Psoas muscle (tissue), 8 donors: ENCODE measurements around the gene TFDP1. TPM values are rescaled to one million over a fixed set of nuclear protein-coding genes. Genes with fewer than 3 reads are reported as not detected.

Experiments used
- ATAC-seq, 4 donors: fragments of 200-7000 bp; cut with Tn5 transposase; one replicate each; pipeline ENCODE4 v1.9.1; 2020; ENCODE audit warnings: moderate library complexity in 3 of 4, mild to moderate bottlenecking in 2 of 4
- DNase-seq, 2 donors: peaks; one replicate each; pipeline ENCODE4 v3.0.0-alpha.2; 2020
- H3K27ac ChIP-seq: fragments of 200-600 bp; one replicate; pipeline ENCODE4 v1.8.0; 2022
- H3K27me3 ChIP-seq, 3 donors: fragments of 200-600 bp in 1 of 3; one replicate each; pipeline versions ENCODE4 v1.6.1 to v1.8.0; 2013 to 2022; ENCODE audit warnings: low read length in 2 of 3, mild to moderate bottlenecking in 2 of 3, moderate library complexity in 1 of 3; ENCODE audit not compliant: insufficient read depth in 3 of 3
- H3K36me3 ChIP-seq, 2 donors: fragments of 200-600 bp in 1 of 2; one replicate each; pipeline versions ENCODE4 v1.6.1 to v1.8.0; 2013 to 2022; ENCODE audit warnings: low read depth in 1 of 2, mild to moderate bottlenecking in 1 of 2, moderate library complexity in 1 of 2; ENCODE audit not compliant: insufficient read depth in 1 of 2
- H3K4me1 ChIP-seq: fragments of 200-600 bp; one replicate; pipeline ENCODE4 v1.8.0; 2022
- H3K4me3 ChIP-seq: fragments of 200-600 bp; one replicate; pipeline ENCODE4 v1.8.0; 2022; ENCODE audit warnings: mild to moderate bottlenecking
- H3K9me3 ChIP-seq: fragments of 200-600 bp; one replicate; pipeline ENCODE4 v1.8.0; 2022
- whole genome bisulfite sequencing, 3 donors: extraction: QIAGEN DNeasy Blood & Tissue Kit; methylation state at CpG; one replicate each; pipeline versions ENCODE4 v1.1.6 to v1.1.7; 2013; 5-methylcytosine and 5-hydroxymethylcytosine counted together
- intact Hi-C, 2 donors: fragments of 100-400 bp; cut with DNase I; formaldehyde crosslinking; loops; one replicate each; pipeline versions ENCODE4 v1.11.0 to v1.14.2; 2022
- polyA plus RNA-seq, 3 donors: library from polyadenylated mRNA; stranded (reverse); fragments of 200-250 nt; gene quantifications; one replicate each; pipeline ENCODE4 v1.2.3, GENCODE V29; 2013
- total RNA-seq, 4 donors: library from RNA; stranded (reverse); fragmentation: NEBNext Ultra II Directional in 2 of 4; extraction: Animal tissue kit (Norgen Biotek cat#: 25700) in 2 of 4; gene quantifications; one replicate each; pipeline versions ENCODE4 v1.2.1 to v1.2.4, GENCODE V29; 2021 to 2023
- TF ChIP-seq, protein P1 (sequence below): fragments of 200-600 bp; IDR thresholded peaks from one replicate; pipeline ENCODE4 v1.8.0; 2022; ENCODE audit warnings: antibody characterized with exemption
- donor health status: healthy with polysubstance abuse.
- donor health status: DM: no; HTN: no; CAD: no; lungs with moderate emphysema.
- donor health status: Bipolar disorder and iron deficiency.
- donor health status: healthy.
- donor health status: DM: yes; HTN: yes; CAD: no.
- donor health status: DM: no; HTN: no; CAD: no.
- donor health status: DM: no; HTN: no; CAD: no.
- donor health status: DM: yes; HTN: yes; CAD: no.

TFDP1 gene
- total and polyA plus RNA-seq, 7 donors: 18.8 to 40.2 (median 31.4) TPM

DNA sequence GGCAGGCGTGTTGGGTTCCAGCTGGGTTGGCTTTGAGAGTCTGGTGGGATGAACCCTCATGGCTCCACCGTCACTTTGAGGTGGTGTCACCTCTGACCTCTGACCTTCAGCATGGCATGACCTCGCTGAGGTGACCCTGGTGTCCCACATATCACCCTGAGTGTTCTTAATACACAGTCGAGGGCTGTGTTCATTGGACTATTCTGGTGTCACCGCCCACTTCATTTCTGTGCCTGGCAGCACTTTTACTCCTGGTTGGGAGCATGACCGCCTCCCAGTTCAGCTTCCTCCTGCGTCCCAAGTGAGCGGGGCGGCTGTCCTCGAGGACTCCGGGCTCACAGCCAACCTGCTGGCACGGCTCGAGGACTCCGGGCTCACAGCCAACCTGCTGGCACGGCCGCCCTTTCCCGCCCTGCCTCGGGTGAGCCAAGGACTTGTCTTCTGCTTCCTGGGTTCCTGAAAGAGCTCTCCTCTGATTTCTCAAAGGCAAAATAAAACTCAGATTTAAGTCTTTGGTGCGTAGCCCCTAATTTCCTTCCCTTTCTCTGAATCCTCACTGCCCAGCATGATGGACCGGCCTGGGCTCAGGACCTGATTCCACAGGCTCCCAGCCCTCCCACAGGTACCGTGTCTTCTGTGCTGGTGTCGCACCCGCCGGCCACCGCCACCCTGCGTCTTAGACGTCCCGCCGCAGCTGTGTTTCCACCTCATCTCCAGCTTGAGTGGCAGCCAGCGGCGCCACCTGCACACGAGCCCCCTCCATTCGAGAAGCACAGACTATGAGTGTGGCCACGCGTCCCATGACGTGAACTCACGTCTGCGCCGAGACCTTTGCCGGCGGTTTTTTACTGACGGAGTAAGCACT lies 63.0 kb downstream of the TFDP1 start:
- intact Hi-C loops: no loop called here
- WGBS, 3 donors: 31 to 39% (median 35%) methylated on average over 42 of the region's 42 CpGs
- Histone ChIP-seq H3K27me3 (no peaks in the 10 kb centered on the region), H3K36me3 (no peaks in the 10 kb centered on the region), H3K4me1 (peaks cover 4% of the 10 kb centered on the region), H3K4me3 (no peak overlapping the region), H3K27ac (no peak overlapping the region), H3K9me3 (no peaks in the 10 kb centered on the region)
- TF ChIP-seq, protein P1, sequence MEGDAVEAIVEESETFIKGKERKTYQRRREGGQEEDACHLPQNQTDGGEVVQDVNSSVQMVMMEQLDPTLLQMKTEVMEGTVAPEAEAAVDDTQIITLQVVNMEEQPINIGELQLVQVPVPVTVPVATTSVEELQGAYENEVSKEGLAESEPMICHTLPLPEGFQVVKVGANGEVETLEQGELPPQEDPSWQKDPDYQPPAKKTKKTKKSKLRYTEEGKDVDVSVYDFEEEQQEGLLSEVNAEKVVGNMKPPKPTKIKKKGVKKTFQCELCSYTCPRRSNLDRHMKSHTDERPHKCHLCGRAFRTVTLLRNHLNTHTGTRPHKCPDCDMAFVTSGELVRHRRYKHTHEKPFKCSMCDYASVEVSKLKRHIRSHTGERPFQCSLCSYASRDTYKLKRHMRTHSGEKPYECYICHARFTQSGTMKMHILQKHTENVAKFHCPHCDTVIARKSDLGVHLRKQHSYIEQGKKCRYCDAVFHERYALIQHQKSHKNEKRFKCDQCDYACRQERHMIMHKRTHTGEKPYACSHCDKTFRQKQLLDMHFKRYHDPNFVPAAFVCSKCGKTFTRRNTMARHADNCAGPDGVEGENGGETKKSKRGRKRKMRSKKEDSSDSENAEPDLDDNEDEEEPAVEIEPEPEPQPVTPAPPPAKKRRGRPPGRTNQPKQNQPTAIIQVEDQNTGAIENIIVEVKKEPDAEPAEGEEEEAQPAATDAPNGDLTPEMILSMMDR: no peak
- DNase-seq (peak; percentile 76 to 91), ATAC-seq (peak; percentile 75 to 89 (median 86))

DNA sequence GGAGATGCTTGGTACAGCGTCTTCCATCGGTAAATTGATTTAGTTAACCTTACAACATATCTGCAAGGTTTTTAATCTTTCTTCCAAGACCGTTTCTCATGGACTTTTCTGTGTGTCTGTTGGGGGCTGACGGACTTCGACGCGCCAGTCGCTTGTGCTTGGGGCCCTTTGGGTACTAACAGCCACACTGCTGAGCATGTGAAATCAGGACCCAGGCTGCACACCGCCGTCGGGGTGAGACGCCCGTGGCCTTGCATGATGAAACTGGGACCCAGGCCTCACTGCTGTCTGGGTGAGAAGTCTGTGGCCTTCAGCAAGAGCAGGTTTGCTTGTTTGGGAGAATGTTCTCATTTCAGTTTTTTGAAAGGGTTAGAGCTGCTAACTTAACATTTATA lies 63.7 kb downstream of the TFDP1 start:
- peaks cover 4% of the 10 kb centered on the region for H3K4me1 ChIP-seq
- no peaks in the 10 kb centered on the region for H3K27me3 ChIP-seq
- DNase-seq (peak in 1 of 2 donors; percentile 35), ATAC-seq (no peak)
- intact Hi-C loops: no loop called here
- H3K9me3 ChIP-seq: no peaks in the 10 kb centered on the region
- H3K27ac ChIP-seq: no peak overlapping the region
- WGBS, 3 donors: 72 to 84% (median 75%) methylated on average over 13 of the region's 13 CpGs
- H3K4me3 ChIP-seq: no peak overlapping the region
- H3K36me3 ChIP-seq: no peaks in the 10 kb centered on the region
- TF ChIP-seq, protein P1: no peak

DNA sequence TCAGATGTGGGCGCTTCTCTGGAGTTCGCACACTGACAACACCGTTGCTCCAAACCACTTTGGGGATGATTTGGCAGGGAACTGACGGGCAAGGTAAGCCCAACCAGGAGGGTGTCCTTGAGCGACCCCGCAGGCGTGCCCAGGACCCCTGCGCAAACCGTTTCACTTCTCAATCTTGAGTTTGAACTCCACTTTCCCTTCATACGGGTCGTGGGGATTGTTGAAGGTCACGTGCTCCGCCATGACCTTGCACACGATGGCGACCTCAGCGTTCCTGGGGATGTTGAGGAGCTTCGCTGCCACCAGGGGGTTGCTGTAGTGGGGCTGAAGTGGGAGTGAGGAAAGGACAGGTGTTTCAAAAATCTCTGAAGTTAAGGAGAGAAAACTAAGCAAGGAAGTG lies 64.7 kb downstream of the TFDP1 start:
- Histone ChIP-seq H3K4me3 (no peak overlapping the region), H3K27me3 (no peaks in the 10 kb centered on the region), H3K9me3 (no peaks in the 10 kb centered on the region), H3K4me1 (peaks cover 4% of the 10 kb centered on the region), H3K27ac (no peak overlapping the region), H3K36me3 (no peaks in the 10 kb centered on the region)
- intact Hi-C loops: no loop called here
- ATAC-seq (no peak), DNase-seq (peak in 1 of 2 donors; percentile 19)
- TF ChIP-seq, protein P1: no peak
- WGBS, 3 donors: 89 to 92% (median 89%) methylated on average over 17 of the region's 17 CpGs

DNA sequence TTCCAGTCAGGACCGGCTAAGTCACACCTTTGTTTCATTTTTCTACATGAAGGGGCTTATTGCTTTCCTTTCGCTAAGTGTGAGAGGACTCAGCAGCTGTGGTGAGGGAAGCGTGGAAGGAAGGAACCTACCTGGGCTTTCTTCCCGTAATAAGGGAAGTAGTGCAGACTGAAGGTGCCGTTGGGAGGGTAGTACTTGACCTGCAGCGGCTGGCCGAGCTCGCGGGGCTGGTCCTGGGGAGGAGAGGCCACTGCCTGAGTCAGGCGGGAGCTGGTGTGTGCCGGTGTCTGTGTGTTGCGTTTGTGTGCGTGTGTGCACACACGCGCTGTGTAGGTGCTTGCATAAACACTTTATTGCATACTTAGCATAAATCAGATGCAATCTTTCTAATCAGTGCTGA lies 65.7 kb downstream of the TFDP1 start:
- intact Hi-C loops: no loop called here
- Histone ChIP-seq H3K4me1 (peaks cover 4% of the 10 kb centered on the region), H3K27me3 (no peaks in the 10 kb centered on the region), H3K4me3 (no peak overlapping the region), H3K36me3 (no peaks in the 10 kb centered on the region), H3K9me3 (no peaks in the 10 kb centered on the region), H3K27ac (no peak overlapping the region)
- 92 to 93% (median 93%) methylated on average over 15 of the region's 15 CpGs for WGBS, 3 donors
- ATAC-seq: no peak
- DNase-seq: peak in 1 of 2 donors; percentile 39
- TF ChIP-seq, protein P1: no peak
